Liver (tissue), 9 donors: ENCODE data around the gene TYMS. TPM values are rescaled to one million over a fixed set of nuclear protein-coding genes. Genes with fewer than 3 reads are reported as not detected.

ENCODE experiments used
- DNase-seq: peaks from one replicate; pipeline ENCODE4 v3.0.0-alpha.2; 2017; ENCODE audit warnings: low spot score
- H3K27ac ChIP-seq, 2 donors: one replicate each; pipeline ENCODE4 v1.7.0; 2013; ENCODE audit warnings: inconsistent platforms in 2 of 2, low read length in 2 of 2, control low read depth in 1 of 2, low read depth in 1 of 2, mild to moderate bottlenecking in 1 of 2
- H3K27me3 ChIP-seq, 4 donors: one replicate each; pipeline versions ENCODE4 v1.6.1 to v1.7.0; 2013; ENCODE audit warnings: low read length in 3 of 4, inconsistent platforms in 1 of 4, mild to moderate bottlenecking in 1 of 4, moderate library complexity in 1 of 4; ENCODE audit not compliant: control insufficient read depth in 4 of 4, insufficient read depth in 4 of 4
- H3K36me3 ChIP-seq, 4 donors: one replicate each; pipeline versions ENCODE4 v1.6.1 to v1.7.0; 2013; ENCODE audit warnings: low read length in 3 of 4, mild to moderate bottlenecking in 3 of 4, low read depth in 1 of 4, moderate library complexity in 1 of 4; ENCODE audit not compliant: control insufficient read depth in 4 of 4, insufficient read depth in 3 of 4
- H3K4me1 ChIP-seq, 4 donors: one replicate each; pipeline versions ENCODE4 v1.6.1 to v1.7.0; 2013; ENCODE audit warnings: low read length in 3 of 4, mild to moderate bottlenecking in 3 of 4, moderate library complexity in 1 of 4; ENCODE audit not compliant: control insufficient read depth in 4 of 4, insufficient read depth in 4 of 4
- H3K4me3 ChIP-seq, 3 donors: one replicate each; pipeline versions ENCODE4 v1.6.1 to v1.7.0; 2013; ENCODE audit warnings: low read length in 3 of 3, control low read depth in 1 of 3, low read depth in 1 of 3, mild to moderate bottlenecking in 1 of 3
- H3K9ac ChIP-seq, 2 donors: one replicate each; pipeline ENCODE4 v1.7.0; 2013; ENCODE audit warnings: low read length in 2 of 2, mild to moderate bottlenecking in 2 of 2, moderate library complexity in 2 of 2, control low read depth in 1 of 2, low read depth in 1 of 2
- H3K9me3 ChIP-seq, 4 donors: one replicate each; pipeline versions ENCODE4 v1.6.1 to v1.7.0; 2013; ENCODE audit warnings: low read length in 3 of 4; ENCODE audit not compliant: control insufficient read depth in 4 of 4
- ATF3 ChIP-seq: IDR thresholded peaks from 2 replicates; pipeline ENCODE4 v1.6.1; 2016; ENCODE audit warnings: antibody characterized with exemption
- CTCF ChIP-seq: fragments of 150-350 bp; IDR thresholded peaks from 2 replicates; pipeline ENCODE4 v1.5.1; 2017; ENCODE audit warnings: improper control_type of control experiment, low read depth, low read length; ENCODE audit not compliant: missing input control
- EGR1 ChIP-seq, 2 donors: IDR thresholded peaks; 2 replicates each; pipeline ENCODE4 v1.6.1; 2016 to 2018; ENCODE audit warnings: antibody characterized with exemption in 2 of 2, low read depth in 2 of 2
- FOXA1 ChIP-seq: IDR thresholded peaks from 2 replicates; pipeline ENCODE4 v1.6.1; 2016; ENCODE audit warnings: antibody characterized with exemption
- FOXA2 ChIP-seq: IDR thresholded peaks from 2 replicates; pipeline ENCODE4 v1.6.1; 2016; ENCODE audit warnings: antibody characterized with exemption
- GABPA ChIP-seq, 2 donors: IDR thresholded peaks in 1 of 2; conservative IDR thresholded peaks in 1 of 2; 2 replicates each; pipeline ENCODE4 v1.6.1; 2016; ENCODE audit warnings: antibody characterized with exemption in 2 of 2, mild to moderate bottlenecking in 1 of 2, moderate library complexity in 1 of 2
- HNF4A ChIP-seq, 2 donors: conservative IDR thresholded peaks; 2 replicates each; pipeline ENCODE4 v1.6.1; 2016; ENCODE audit warnings: antibody characterized with exemption in 2 of 2, mild to moderate bottlenecking in 2 of 2
- HNF4G ChIP-seq: IDR thresholded peaks from 2 replicates; pipeline ENCODE4 v1.6.1; 2016; ENCODE audit warnings: antibody characterized with exemption
- JUND ChIP-seq, 2 donors: IDR thresholded peaks; 2 replicates each; pipeline ENCODE4 v1.6.1; 2016; ENCODE audit warnings: antibody characterized with exemption in 2 of 2
- NR2F2 ChIP-seq: IDR thresholded peaks from 2 replicates; pipeline ENCODE4 v1.6.1; 2016; ENCODE audit warnings: antibody characterized with exemption
- RAD21 ChIP-seq, 2 donors: IDR thresholded peaks; 2 replicates each; pipeline ENCODE4 v1.6.1; 2016; ENCODE audit warnings: antibody characterized with exemption in 2 of 2, mild to moderate bottlenecking in 2 of 2
- RXRA ChIP-seq, 2 donors: IDR thresholded peaks; 2 replicates each; pipeline ENCODE4 v1.6.1; 2017 to 2018; ENCODE audit warnings: antibody characterized with exemption in 2 of 2, mild to moderate bottlenecking in 1 of 2
- SP1 ChIP-seq: IDR thresholded peaks from 2 replicates; pipeline ENCODE4 v1.6.1; 2018; ENCODE audit warnings: antibody characterized with exemption, mild to moderate bottlenecking
- WGBS: extraction: QIAGEN DNeasy Blood & Tissue Kit; methylation state at CpG from one replicate; pipeline ENCODE4 v1.1.7; 2013; 5-methylcytosine and 5-hydroxymethylcytosine counted together
- polyA plus RNA-seq, 2 donors: library from polyadenylated mRNA; stranded (reverse) in 1 of 2; unstranded in 1 of 2; fragments of 200-250 nt in 1 of 2; fragments of >200 nt in 1 of 2; fragmentation: Nextera tagmentation in 1 of 2; extraction: Ambion mirVana in 1 of 2; gene quantifications; one replicate each; pipeline versions ENCODE4 v1.2.1 to v1.2.3, GENCODE V29; 2013 to 2015
- total RNA-seq, 2 donors: library from RNA; depleted of rRNA; stranded (reverse); fragments of >200 nt; gene quantifications; one replicate each; pipeline ENCODE4 v1.2.3, GENCODE V29; 2014
- TF ChIP-seq, protein P1 (sequence below): IDR thresholded peaks from 2 replicates; pipeline ENCODE4 v1.6.1; 2016; ENCODE audit warnings: antibody characterized with exemption
- TF ChIP-seq, protein P2 (sequence below): IDR thresholded peaks from 2 replicates; pipeline ENCODE4 v1.6.1; 2016; ENCODE audit warnings: antibody characterized with exemption, mild to moderate bottlenecking
- TF ChIP-seq, protein P3 (sequence below): IDR thresholded peaks from 2 replicates; pipeline ENCODE4 v1.6.1; 2016; ENCODE audit warnings: antibody characterized with exemption
- donor health status: healthy.
- donor health status: healthy.
- donor health status: healthy.
- donor health status: healthy.
- donor health status: healthy.

Gene TYMS
- total and polyA plus RNA-seq, 4 donors: 0.25 to 77.4 (median 5.3) TPM

DNA sequence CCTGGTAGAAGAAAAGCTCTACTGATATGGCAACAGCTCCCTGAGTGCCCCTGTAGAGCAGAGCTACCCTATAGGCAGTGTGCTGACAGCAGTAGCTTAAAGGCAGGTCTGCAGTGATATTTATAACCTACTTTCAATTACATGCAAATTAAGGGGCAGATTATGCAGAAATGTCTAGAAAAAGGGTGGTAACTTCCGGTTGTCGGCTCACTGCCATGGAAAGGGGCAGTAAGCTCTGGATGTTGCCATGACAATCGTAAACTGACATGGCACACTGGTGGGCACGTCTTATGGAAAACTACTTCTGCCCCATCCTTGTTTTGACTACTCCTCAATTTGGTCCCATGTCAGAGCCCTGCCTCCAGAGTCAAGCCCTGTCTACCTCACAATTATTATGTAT is 2.9 kb upstream of the TYMS start:
- TF ChIP-seq SP1 (no peak), ATF3 (no peak), HNF4G (no peak), HNF4A (conservative IDR thresholded peaks at IDR 0.05) (no peak), GABPA (IDR thresholded peaks at IDR 0.05 in 1 of 2, conservative IDR thresholded peaks at IDR 0.05 in 1 of 2) (no peak), RAD21 (IDR thresholded peaks at IDR 0.05) (no peak), EGR1 (IDR thresholded peaks at IDR 0.05; ENCODE audit: low read depth in 2 of 2) (no peak), RXRA (IDR thresholded peaks at IDR 0.05) (no peak), FOXA1 (no peak), FOXA2 (no peak), NR2F2 (no peak)
- TF ChIP-seq, protein P1, sequence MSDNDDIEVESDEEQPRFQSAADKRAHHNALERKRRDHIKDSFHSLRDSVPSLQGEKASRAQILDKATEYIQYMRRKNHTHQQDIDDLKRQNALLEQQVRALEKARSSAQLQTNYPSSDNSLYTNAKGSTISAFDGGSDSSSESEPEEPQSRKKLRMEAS: no peak
- TF ChIP-seq, protein P2, sequence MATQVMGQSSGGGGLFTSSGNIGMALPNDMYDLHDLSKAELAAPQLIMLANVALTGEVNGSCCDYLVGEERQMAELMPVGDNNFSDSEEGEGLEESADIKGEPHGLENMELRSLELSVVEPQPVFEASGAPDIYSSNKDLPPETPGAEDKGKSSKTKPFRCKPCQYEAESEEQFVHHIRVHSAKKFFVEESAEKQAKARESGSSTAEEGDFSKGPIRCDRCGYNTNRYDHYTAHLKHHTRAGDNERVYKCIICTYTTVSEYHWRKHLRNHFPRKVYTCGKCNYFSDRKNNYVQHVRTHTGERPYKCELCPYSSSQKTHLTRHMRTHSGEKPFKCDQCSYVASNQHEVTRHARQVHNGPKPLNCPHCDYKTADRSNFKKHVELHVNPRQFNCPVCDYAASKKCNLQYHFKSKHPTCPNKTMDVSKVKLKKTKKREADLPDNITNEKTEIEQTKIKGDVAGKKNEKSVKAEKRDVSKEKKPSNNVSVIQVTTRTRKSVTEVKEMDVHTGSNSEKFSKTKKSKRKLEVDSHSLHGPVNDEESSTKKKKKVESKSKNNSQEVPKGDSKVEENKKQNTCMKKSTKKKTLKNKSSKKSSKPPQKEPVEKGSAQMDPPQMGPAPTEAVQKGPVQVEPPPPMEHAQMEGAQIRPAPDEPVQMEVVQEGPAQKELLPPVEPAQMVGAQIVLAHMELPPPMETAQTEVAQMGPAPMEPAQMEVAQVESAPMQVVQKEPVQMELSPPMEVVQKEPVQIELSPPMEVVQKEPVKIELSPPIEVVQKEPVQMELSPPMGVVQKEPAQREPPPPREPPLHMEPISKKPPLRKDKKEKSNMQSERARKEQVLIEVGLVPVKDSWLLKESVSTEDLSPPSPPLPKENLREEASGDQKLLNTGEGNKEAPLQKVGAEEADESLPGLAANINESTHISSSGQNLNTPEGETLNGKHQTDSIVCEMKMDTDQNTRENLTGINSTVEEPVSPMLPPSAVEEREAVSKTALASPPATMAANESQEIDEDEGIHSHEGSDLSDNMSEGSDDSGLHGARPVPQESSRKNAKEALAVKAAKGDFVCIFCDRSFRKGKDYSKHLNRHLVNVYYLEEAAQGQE: no peak
- TF ChIP-seq, protein P3, sequence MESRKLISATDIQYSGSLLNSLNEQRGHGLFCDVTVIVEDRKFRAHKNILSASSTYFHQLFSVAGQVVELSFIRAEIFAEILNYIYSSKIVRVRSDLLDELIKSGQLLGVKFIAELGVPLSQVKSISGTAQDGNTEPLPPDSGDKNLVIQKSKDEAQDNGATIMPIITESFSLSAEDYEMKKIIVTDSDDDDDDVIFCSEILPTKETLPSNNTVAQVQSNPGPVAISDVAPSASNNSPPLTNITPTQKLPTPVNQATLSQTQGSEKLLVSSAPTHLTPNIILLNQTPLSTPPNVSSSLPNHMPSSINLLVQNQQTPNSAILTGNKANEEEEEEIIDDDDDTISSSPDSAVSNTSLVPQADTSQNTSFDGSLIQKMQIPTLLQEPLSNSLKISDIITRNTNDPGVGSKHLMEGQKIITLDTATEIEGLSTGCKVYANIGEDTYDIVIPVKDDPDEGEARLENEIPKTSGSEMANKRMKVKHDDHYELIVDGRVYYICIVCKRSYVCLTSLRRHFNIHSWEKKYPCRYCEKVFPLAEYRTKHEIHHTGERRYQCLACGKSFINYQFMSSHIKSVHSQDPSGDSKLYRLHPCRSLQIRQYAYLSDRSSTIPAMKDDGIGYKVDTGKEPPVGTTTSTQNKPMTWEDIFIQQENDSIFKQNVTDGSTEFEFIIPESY: no peak
- no peak overlapping the region for H3K4me3 ChIP-seq
- H3K27ac ChIP-seq: no peak overlapping the region
- H3K36me3 ChIP-seq: no peaks in the 10 kb centered on the region
- no peak overlapping the region for H3K9ac ChIP-seq
- no peaks in the 10 kb centered on the region for H3K27me3 ChIP-seq
- H3K9me3 ChIP-seq: no peaks in the 10 kb centered on the region
- 95% methylated on average over 4 of the region's 4 CpGs for WGBS
- H3K4me1 ChIP-seq: peaks cover 11 to 17% (median 14%) of the 10 kb centered on the region in 4 donors
- no peak for DNase-seq

GRCh38 chr18:655445-655844 is 2.0 kb upstream of the TYMS start:
- no peak overlapping the region for H3K4me3 ChIP-seq
- H3K4me1 ChIP-seq: peaks cover 11 to 17% (median 14%) of the 10 kb centered on the region in 4 donors
- TF ChIP-seq JUND (IDR thresholded peaks at IDR 0.05) (no peak), HNF4A (conservative IDR thresholded peaks at IDR 0.05) (no peak), ATF3 (no peak), RXRA (IDR thresholded peaks at IDR 0.05) (no peak), CTCF (no peak), RAD21 (IDR thresholded peaks at IDR 0.05) (no peak), FOXA1 (no peak), EGR1 (IDR thresholded peaks at IDR 0.05; ENCODE audit: low read depth in 2 of 2) (no peak), SP1 (no peak), HNF4G (no peak), GABPA (IDR thresholded peaks at IDR 0.05 in 1 of 2, conservative IDR thresholded peaks at IDR 0.05 in 1 of 2) (no peak), FOXA2 (no peak)
- TF ChIP-seq, protein P1: no peak
- TF ChIP-seq, protein P2: no peak
- TF ChIP-seq, protein P3: no peak
- H3K9me3 ChIP-seq: no peaks in the 10 kb centered on the region
- no peaks in the 10 kb centered on the region for H3K36me3 ChIP-seq
- no peak for DNase-seq
- H3K9ac ChIP-seq: no peak overlapping the region
- H3K27me3 ChIP-seq: no peaks in the 10 kb centered on the region
- no peak overlapping the region for H3K27ac ChIP-seq
- 91% methylated on average over 6 of the region's 6 CpGs for WGBS
